Measurements from ENCODE around the gene SIVA1.
"Not testable (repeated sequence)": the region's sequence is repeated elsewhere in the genome, so short reads cannot be mapped to it uniquely, and the experiment has no call there.

The SIVA1 gene

DNA sequence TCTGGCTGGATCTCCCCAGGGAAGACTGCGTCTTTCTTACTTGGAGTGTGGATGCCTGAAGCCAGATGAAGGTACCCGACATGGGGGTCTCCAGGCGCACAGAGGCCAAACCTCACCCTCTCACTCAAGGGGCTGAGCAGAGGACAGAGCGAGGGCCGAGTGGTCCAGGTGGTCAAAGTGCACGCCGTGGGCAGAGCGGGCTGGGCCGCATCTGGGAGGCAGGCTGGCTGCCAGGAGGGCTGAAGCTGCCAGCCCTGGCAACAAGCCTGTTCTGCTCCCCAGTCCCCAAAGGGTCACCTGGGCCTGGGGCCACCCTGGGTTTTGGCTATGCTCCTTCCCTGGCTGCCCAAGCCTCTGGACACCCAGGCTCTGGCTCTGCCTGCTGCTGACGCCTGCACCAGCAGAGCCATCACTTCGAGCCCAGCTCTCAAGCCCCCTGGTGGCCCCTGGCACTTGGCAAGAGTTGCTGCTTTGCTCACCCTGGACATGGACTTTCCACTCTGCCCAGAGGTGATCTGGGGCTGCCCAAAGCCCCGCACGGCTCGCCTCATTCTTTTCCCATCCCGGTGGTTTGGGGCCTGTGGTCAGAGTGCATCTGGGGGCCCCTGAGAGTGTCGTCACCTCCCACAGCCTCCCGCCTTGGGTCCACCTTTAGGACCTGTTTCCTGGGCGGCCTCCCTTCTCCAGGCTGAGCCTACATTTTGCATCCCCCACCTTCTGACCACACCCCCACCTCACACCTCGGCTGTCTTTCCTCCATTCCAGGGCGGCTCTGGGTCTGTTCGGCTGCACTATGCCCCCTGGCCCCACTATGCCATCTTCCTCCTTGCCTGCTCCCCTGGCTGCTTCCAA lies 26.1 kb upstream of the SIVA1 start:
- H3K79me2 ChIP-seq (ENCODE audit: insufficient read depth, low read length): no peaks in the 10 kb centered on the region
- H3K36me3 ChIP-seq (ENCODE audit: insufficient read depth, low read length): no peaks in the 10 kb centered on the region
- H4K20me1 ChIP-seq (ENCODE audit: insufficient read depth, low read length, poor library complexity, severe bottlenecking): no peaks in the 10 kb centered on the region
- H3K4me3 ChIP-seq (ENCODE audit: low read length, poor library complexity, severe bottlenecking): no peak overlapping the region
- no peaks in the 10 kb centered on the region for H3K9me2 ChIP-seq (replicated peaks; ENCODE audit: low read depth, low read length)
- TF ChIP-seq EZH2phosphoT487 (IDR thresholded peaks at IDR 0.05; ENCODE audit: borderline replicate concordance): no peak
- TF ChIP-seq, protein P1, sequence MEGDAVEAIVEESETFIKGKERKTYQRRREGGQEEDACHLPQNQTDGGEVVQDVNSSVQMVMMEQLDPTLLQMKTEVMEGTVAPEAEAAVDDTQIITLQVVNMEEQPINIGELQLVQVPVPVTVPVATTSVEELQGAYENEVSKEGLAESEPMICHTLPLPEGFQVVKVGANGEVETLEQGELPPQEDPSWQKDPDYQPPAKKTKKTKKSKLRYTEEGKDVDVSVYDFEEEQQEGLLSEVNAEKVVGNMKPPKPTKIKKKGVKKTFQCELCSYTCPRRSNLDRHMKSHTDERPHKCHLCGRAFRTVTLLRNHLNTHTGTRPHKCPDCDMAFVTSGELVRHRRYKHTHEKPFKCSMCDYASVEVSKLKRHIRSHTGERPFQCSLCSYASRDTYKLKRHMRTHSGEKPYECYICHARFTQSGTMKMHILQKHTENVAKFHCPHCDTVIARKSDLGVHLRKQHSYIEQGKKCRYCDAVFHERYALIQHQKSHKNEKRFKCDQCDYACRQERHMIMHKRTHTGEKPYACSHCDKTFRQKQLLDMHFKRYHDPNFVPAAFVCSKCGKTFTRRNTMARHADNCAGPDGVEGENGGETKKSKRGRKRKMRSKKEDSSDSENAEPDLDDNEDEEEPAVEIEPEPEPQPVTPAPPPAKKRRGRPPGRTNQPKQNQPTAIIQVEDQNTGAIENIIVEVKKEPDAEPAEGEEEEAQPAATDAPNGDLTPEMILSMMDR (conservative IDR thresholded peaks at IDR 0.05; ENCODE audit: low read length): peak; percentile 42
- no peak overlapping the region for H3K4me2 ChIP-seq (ENCODE audit: low read depth, low read length, poor library complexity, severe bottlenecking)
- H3K9me3 ChIP-seq (ENCODE audit: insufficient read depth, low read depth, low read length): no peaks in the 10 kb centered on the region
- H3K27me3 ChIP-seq (ENCODE audit: insufficient read depth, low read length, poor library complexity, severe bottlenecking): no peaks in the 10 kb centered on the region
- no peak overlapping the region for H3K9ac ChIP-seq (ENCODE audit: low read depth, low read length, poor library complexity, severe bottlenecking)
- no peaks in the 10 kb centered on the region for H3F3A ChIP-seq (ENCODE audit: low read depth)
- H3K4me1 ChIP-seq (ENCODE audit: insufficient read depth, low read length, poor library complexity, severe bottlenecking): peaks cover 6% of the 10 kb centered on the region
- H2AFZ ChIP-seq (ENCODE audit: low read length): no peak overlapping the region

DNA sequence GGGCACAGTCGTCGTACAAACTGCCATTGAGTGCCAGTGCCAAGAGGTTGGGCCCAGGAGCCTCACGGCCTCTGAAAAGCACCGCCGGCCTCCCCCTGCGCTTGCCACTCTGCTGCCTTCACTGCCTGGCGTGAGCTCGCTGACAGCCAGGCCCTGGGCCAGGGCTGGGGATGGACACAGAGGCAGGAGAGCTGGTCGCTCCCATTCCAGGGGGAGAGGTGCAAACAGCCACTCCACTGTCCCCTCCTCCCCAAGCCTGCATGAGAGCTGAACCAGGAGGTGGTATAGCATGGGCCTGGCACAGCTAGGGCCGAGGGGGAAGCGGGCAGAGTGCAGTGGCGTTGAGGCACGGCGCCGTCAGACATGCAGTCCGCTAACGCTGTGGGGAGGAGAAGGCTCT lies 24.3 kb upstream of the SIVA1 start:
- no peak for TF ChIP-seq EZH2phosphoT487 (IDR thresholded peaks at IDR 0.05; ENCODE audit: borderline replicate concordance)
- TF ChIP-seq, protein P1 (conservative IDR thresholded peaks at IDR 0.05; ENCODE audit: low read length): no peak
- no peaks in the 10 kb centered on the region for H4K20me1 ChIP-seq (ENCODE audit: insufficient read depth, low read length, poor library complexity, severe bottlenecking)
- no peaks in the 10 kb centered on the region for H3K9me2 ChIP-seq (replicated peaks; ENCODE audit: low read depth, low read length)
- no peak overlapping the region for H2AFZ ChIP-seq (ENCODE audit: low read length)
- no peaks in the 10 kb centered on the region for H3K9me3 ChIP-seq (ENCODE audit: insufficient read depth, low read depth, low read length)
- H3K4me2 ChIP-seq (ENCODE audit: low read depth, low read length, poor library complexity, severe bottlenecking): no peak overlapping the region
- H3K79me2 ChIP-seq (ENCODE audit: insufficient read depth, low read length): no peaks in the 10 kb centered on the region
- no peak overlapping the region for H3K9ac ChIP-seq (ENCODE audit: low read depth, low read length, poor library complexity, severe bottlenecking)
- no peaks in the 10 kb centered on the region for H3K27me3 ChIP-seq (ENCODE audit: insufficient read depth, low read length, poor library complexity, severe bottlenecking)
- H3K4me3 ChIP-seq (ENCODE audit: low read length, poor library complexity, severe bottlenecking): no peak overlapping the region
- no peaks in the 10 kb centered on the region for H3F3A ChIP-seq (ENCODE audit: low read depth)
- H3K36me3 ChIP-seq (ENCODE audit: insufficient read depth, low read length): no peaks in the 10 kb centered on the region
- peaks cover 6% of the 10 kb centered on the region for H3K4me1 ChIP-seq (ENCODE audit: insufficient read depth, low read length, poor library complexity, severe bottlenecking)

GRCh38 chr14:104729176-104729834 lies 23.6 kb upstream of the SIVA1 start:
- not testable (repeated sequence) for H3K4me1 ChIP-seq (ENCODE audit: insufficient read depth, low read length, poor library complexity, severe bottlenecking); H3K36me3 ChIP-seq (ENCODE audit: insufficient read depth, low read length); H3K4me2 ChIP-seq (ENCODE audit: low read depth, low read length, poor library complexity, severe bottlenecking); H3K9me3 ChIP-seq (ENCODE audit: insufficient read depth, low read depth, low read length); H2AFZ ChIP-seq (ENCODE audit: low read length); H3F3A ChIP-seq (ENCODE audit: low read depth); H3K27me3 ChIP-seq (ENCODE audit: insufficient read depth, low read length, poor library complexity, severe bottlenecking); H3K79me2 ChIP-seq (ENCODE audit: insufficient read depth, low read length); H4K20me1 ChIP-seq (ENCODE audit: insufficient read depth, low read length, poor library complexity, severe bottlenecking); H3K9me2 ChIP-seq (replicated peaks; ENCODE audit: low read depth, low read length); H3K4me3 ChIP-seq (ENCODE audit: low read length, poor library complexity, severe bottlenecking); H3K9ac ChIP-seq (ENCODE audit: low read depth, low read length, poor library complexity, severe bottlenecking)
